HCEC 1CT (cell line): Measurements from ENCODE around the gene STX2.
"Not testable (repeated sequence)": the region's sequence is repeated elsewhere in the genome, so short reads cannot be mapped to it uniquely, and the experiment has no call there.

Experiments used
- DNase-seq: peaks from one replicate; pipeline ENCODE4 v3.0.0-alpha.2; 2017

Gene STX2

GRCh38 chr12:130838951-130839769, at the start of gene STX2:
Gene STX2 (minus strand): TSS chr12:130839250. CDS start chr12:130839099, 151 bp downstream.
- DNase-seq = peak; percentile 82

- DNase-seq = not testable (repeated sequence)
These were observed 48.1 kb upstream of the STX2 start for GRCh38 chr12:130887190-130887589.

- no peak for DNase-seq
These were observed 42.5 kb upstream of the STX2 start for GRCh38 chr12:130881548-130881947.

GRCh38 chr12:130881046-130881445, 42.0 kb upstream of the STX2 start:
- DNase-seq = no peak

GRCh38 chr12:130880411-130880885, 41.4 kb upstream of the STX2 start:
- DNase-seq = no peak

- no peak for DNase-seq
These were observed 40.8 kb upstream of the STX2 start for GRCh38 chr12:130879781-130880389.

- DNase-seq = no peak
These were observed 40.2 kb upstream of the STX2 start for GRCh38 chr12:130879212-130879686.

GRCh38 chr12:130878193-130879185, 39.4 kb upstream of the STX2 start:
- DNase-seq = no peak

- no peak for DNase-seq
These were observed 38.3 kb upstream of the STX2 start for GRCh38 chr12:130877333-130877732.

- DNase-seq = no peak
These were observed 37.7 kb upstream of the STX2 start for GRCh38 chr12:130876758-130877157.

- DNase-seq = no peak
These were observed 37.2 kb upstream of the STX2 start for GRCh38 chr12:130876297-130876696.

GRCh38 chr12:130875708-130876107, 36.7 kb upstream of the STX2 start:
- not testable (repeated sequence) for DNase-seq

GRCh38 chr12:130875193-130875592, 36.1 kb upstream of the STX2 start:
- DNase-seq = no peak

- no peak for DNase-seq
These were observed 35.6 kb upstream of the STX2 start for GRCh38 chr12:130874696-130875095.

- no peak for DNase-seq
These were observed 34.8 kb upstream of the STX2 start for GRCh38 chr12:130873825-130874224.

- no peak for DNase-seq
These were observed 34.2 kb upstream of the STX2 start for GRCh38 chr12:130873106-130873795.

- DNase-seq = peak; percentile 4
These were observed 33.4 kb upstream of the STX2 start for GRCh38 chr12:130872179-130873096.

GRCh38 chr12:130871286-130872178, 32.5 kb upstream of the STX2 start, which contains the start of gene RAN:
Gene RAN (plus strand): TSS chr12:130872066. CDS start chr12:130872594, 528 bp downstream.
- DNase-seq = peak; percentile 94

- DNase-seq = peak; percentile 93
These were observed 31.6 kb upstream of the STX2 start for GRCh38 chr12:130870442-130871285.
